ENCODE measurements around the gene ATXN10.

The ATXN10 gene

DNA sequence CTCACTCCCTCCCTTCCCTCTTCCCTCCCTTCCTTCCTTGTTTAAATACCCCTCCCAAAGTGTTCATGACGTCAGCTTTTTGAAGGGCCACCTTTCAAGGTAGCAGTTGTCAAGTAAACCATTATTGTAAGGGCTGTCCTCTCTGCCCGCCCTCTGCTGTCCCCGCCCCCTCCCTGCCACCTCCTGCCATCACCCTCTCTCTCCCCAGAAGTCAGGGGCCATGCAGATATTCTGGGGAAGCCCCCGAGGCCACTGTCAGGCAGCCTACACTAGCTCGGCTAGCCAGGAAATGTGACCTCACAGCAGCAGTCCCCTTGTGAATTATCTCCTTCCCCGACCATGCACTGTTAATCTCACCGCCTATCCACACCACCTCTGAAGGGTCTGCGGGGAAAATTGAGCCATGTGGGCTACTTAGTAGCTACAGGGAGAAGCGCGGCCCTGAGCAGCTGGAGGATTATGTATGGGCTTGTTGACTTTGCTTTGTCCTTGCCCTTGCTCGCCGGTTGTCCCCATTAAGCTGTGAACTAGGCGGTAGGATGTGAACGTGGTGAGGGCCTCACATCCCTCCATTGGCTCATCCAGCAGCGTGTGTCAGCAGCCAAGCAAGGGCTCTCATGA, 42.1 kb upstream of the ATXN10 start:
- H3K9me3 ChIP-seq (ENCODE audit: insufficient read depth, low read length, severe bottlenecking), result no peaks in the 10 kb centered on the region
- no peaks in the 10 kb centered on the region for H3K4me1 ChIP-seq (ENCODE audit: insufficient read depth, low read length)
- ATAC-seq (ENCODE audit: insufficient read depth, low read depth), result no peak
- no peak overlapping the region for H3K9ac ChIP-seq (ENCODE audit: low read depth, low read length)
- DNase-seq, result no peak
- H3K27me3 ChIP-seq (ENCODE audit: insufficient read depth, low read length, poor library complexity), result peaks cover 13% of the 10 kb centered on the region
- no peak overlapping the region for H3K27ac ChIP-seq (ENCODE audit: low read length)
- H4K20me1 ChIP-seq (ENCODE audit: insufficient read depth, low read length), result no peaks in the 10 kb centered on the region
- no peaks in the 10 kb centered on the region for H3K79me2 ChIP-seq (ENCODE audit: insufficient read depth, low read length)
- H3K4me3 ChIP-seq (ENCODE audit: low read depth in 1 of 2, low read length in 2 of 2), result no peak overlapping the region
- no peaks in the 10 kb centered on the region for H3K36me3 ChIP-seq (ENCODE audit: insufficient read depth, low read length)
- no peak overlapping the region for H3K4me2 ChIP-seq (ENCODE audit: insufficient read depth, low read length)
- no peak overlapping the region for H2AFZ ChIP-seq (ENCODE audit: low read depth, low read length)
- no peak for TF ChIP-seq EZH2 (IDR thresholded peaks at IDR 0.05; ENCODE audit: borderline replicate concordance, low read depth, low read length, severe bottlenecking)
- TF ChIP-seq, protein P1, sequence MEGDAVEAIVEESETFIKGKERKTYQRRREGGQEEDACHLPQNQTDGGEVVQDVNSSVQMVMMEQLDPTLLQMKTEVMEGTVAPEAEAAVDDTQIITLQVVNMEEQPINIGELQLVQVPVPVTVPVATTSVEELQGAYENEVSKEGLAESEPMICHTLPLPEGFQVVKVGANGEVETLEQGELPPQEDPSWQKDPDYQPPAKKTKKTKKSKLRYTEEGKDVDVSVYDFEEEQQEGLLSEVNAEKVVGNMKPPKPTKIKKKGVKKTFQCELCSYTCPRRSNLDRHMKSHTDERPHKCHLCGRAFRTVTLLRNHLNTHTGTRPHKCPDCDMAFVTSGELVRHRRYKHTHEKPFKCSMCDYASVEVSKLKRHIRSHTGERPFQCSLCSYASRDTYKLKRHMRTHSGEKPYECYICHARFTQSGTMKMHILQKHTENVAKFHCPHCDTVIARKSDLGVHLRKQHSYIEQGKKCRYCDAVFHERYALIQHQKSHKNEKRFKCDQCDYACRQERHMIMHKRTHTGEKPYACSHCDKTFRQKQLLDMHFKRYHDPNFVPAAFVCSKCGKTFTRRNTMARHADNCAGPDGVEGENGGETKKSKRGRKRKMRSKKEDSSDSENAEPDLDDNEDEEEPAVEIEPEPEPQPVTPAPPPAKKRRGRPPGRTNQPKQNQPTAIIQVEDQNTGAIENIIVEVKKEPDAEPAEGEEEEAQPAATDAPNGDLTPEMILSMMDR (IDR thresholded peaks at IDR 0.05; ENCODE audit: borderline replicate concordance, extremely low read depth, low read length, poor library complexity, severe bottlenecking), result no peak

DNA sequence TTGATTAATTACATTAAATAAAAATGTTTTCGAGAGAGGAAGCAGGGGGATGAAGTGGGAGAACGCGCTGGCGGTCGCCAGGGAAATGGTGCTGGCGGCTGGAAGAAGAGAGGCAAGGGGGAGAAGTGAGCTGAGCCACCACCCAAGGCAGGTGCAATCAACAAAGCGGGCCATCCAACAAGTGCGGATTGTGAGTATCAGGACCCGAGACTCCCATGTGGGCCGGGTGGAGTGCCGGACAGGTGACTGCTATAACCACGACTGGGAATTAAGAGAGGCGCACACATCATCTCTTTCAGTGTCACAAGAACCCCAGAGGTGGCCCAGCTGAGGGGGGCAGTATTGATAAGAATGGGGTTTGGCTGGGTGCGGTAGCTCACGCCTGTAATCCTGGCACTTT, 41.2 kb upstream of the ATXN10 start:
- ATAC-seq (ENCODE audit: insufficient read depth, low read depth), result no peak

DNA sequence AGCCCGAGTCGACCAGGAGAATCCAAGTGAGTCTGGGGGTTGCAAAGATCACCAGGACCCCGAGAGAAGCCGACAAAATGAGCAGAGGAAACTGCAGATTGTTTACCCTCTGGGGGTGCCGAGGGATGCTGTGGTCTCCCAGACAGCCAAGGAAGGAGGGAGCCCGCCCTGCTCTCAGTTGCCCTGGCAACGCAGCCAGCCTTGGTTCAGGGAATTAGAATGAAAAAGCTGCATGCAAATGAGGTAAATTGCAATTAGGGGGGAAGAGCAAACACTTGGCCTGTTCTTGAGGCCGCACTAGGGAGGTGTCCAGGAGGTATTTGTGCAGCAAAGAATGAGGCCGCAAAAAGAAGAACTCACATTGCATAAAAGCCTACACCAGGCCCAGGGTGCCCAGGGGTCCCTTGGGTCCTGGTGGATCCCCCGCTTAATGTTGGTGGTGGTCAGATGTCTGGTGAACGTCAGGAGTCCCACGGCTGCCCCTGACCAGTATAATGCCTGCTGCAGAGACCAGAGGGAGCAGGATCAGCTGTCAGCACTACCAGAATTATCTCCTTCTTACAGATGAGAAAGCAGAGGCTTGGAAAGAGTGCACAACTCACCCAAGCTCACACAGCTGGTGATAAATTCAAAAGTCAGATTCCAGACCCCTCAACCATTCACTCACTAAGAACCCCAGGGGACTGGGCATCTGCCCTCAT, 40.3 kb upstream of the ATXN10 start:
- Histone ChIP-seq H3K9me3 (ENCODE audit: insufficient read depth, low read length, severe bottlenecking) (no peaks in the 10 kb centered on the region), H3K79me2 (ENCODE audit: insufficient read depth, low read length) (no peaks in the 10 kb centered on the region), H3K36me3 (ENCODE audit: insufficient read depth, low read length) (no peaks in the 10 kb centered on the region), H2AFZ (ENCODE audit: low read depth, low read length) (no peak overlapping the region), H3K4me1 (ENCODE audit: insufficient read depth, low read length) (no peaks in the 10 kb centered on the region), H3K27me3 (ENCODE audit: insufficient read depth, low read length, poor library complexity) (peaks cover 11% of the 10 kb centered on the region), H3K9ac (ENCODE audit: low read depth, low read length) (no peak overlapping the region), H4K20me1 (ENCODE audit: insufficient read depth, low read length) (no peaks in the 10 kb centered on the region), H3K27ac (ENCODE audit: low read length) (no peak overlapping the region), H3K4me3 (ENCODE audit: low read depth in 1 of 2, low read length in 2 of 2) (no peak overlapping the region), H3K4me2 (ENCODE audit: insufficient read depth, low read length) (no peak overlapping the region)
- TF ChIP-seq, protein P1 (IDR thresholded peaks at IDR 0.05; ENCODE audit: borderline replicate concordance, extremely low read depth, low read length, poor library complexity, severe bottlenecking), result no peak
- DNase-seq (no peak), ATAC-seq (ENCODE audit: insufficient read depth, low read depth) (no peak)

More for the DNA sequence above, 41.2 kb upstream of the ATXN10 start:
- Histone ChIP-seq H3K27me3 (ENCODE audit: insufficient read depth, low read length, poor library complexity) (peaks cover 11% of the 10 kb centered on the region), H3K9me3 (ENCODE audit: insufficient read depth, low read length, severe bottlenecking) (no peaks in the 10 kb centered on the region), H3K4me3 (ENCODE audit: low read depth in 1 of 2, low read length in 2 of 2) (no peak overlapping the region), H3K79me2 (ENCODE audit: insufficient read depth, low read length) (no peaks in the 10 kb centered on the region), H3K27ac (ENCODE audit: low read length) (no peak overlapping the region), H2AFZ (ENCODE audit: low read depth, low read length) (no peak overlapping the region), H3K4me2 (ENCODE audit: insufficient read depth, low read length) (no peak overlapping the region), H4K20me1 (ENCODE audit: insufficient read depth, low read length) (no peaks in the 10 kb centered on the region), H3K4me1 (ENCODE audit: insufficient read depth, low read length) (no peaks in the 10 kb centered on the region), H3K36me3 (ENCODE audit: insufficient read depth, low read length) (no peaks in the 10 kb centered on the region), H3K9ac (ENCODE audit: low read depth, low read length) (no peak overlapping the region)
- TF ChIP-seq EZH2 (IDR thresholded peaks at IDR 0.05; ENCODE audit: borderline replicate concordance, low read depth, low read length, severe bottlenecking), result no peak
- TF ChIP-seq, protein P1 (IDR thresholded peaks at IDR 0.05; ENCODE audit: borderline replicate concordance, extremely low read depth, low read length, poor library complexity, severe bottlenecking), result no peak
- no peak for DNase-seq
